Adrenal gland (tissue), 12 donors: ENCODE results near the gene NOM1. TPM values are rescaled to one million over a fixed set of nuclear protein-coding genes. Genes with fewer than 3 reads are reported as not detected.

Experiments
- DNase-seq, 7 donors: peaks; one replicate each; pipeline ENCODE4 v3.0.0-alpha.2; 2019 to 2020
- H3K27ac ChIP-seq, 5 donors: fragments of 200-600 bp; sonication (generic) in 4 of 5; 1 replicate in 3 of 5; 2 replicates in 2 of 5; pipeline versions ENCODE4 v1.5.1 to v1.8.0; 2016 to 2020; ENCODE audit warnings: mild to moderate bottlenecking in 1 of 5
- H3K27me3 ChIP-seq: fragments of 200-600 bp; 2 replicates; pipeline ENCODE4 v1.8.0; 2021
- H3K36me3 ChIP-seq, 2 donors: fragments of 200-600 bp; replicated peaks in 1 of 2; 1 replicate in 1 of 2; 2 replicates in 1 of 2; pipeline versions ENCODE4 v1.5.1 to v1.8.0; 2018 to 2022
- H3K4me1 ChIP-seq, 2 donors: fragments of 200-600 bp; replicated peaks in 1 of 2; 1 replicate in 1 of 2; 2 replicates in 1 of 2; pipeline versions ENCODE4 v1.5.1 to v1.8.0; 2018 to 2021
- H3K4me3 ChIP-seq, 4 donors: fragments of 200-600 bp; sonication (generic) in 3 of 4; one replicate each; pipeline ENCODE4 v1.5.1; 2016 to 2018
- H3K9me3 ChIP-seq, 3 donors: fragments of 200-600 bp; sonication (generic) in 1 of 3; replicated peaks in 1 of 3; 1 replicate in 2 of 3; 2 replicates in 1 of 3; pipeline versions ENCODE4 v1.5.1 to v1.8.0; 2016 to 2021
- POLR2A ChIP-seq, 2 donors: fragments of 450-650 bp; IDR thresholded peaks; one replicate each; pipeline ENCODE4 v1.6.1; 2017; ENCODE audit warnings: antibody characterized with exemption in 2 of 2, mild to moderate bottlenecking in 2 of 2, moderate library complexity in 1 of 2
- WGBS, 4 donors: extraction: QIAGEN DNeasy Blood & Tissue Kit in 2 of 4; methylation state at CpG; one replicate each; pipeline versions ENCODE4 v1.1.5 to v1.1.7; 2013 to 2017; 5-methylcytosine and 5-hydroxymethylcytosine counted together
- intact Hi-C, 2 donors: fragments of 100-400 bp; cut with DNase I; formaldehyde crosslinking; loops; one replicate each; pipeline versions ENCODE4 v1.14.1 to v1.15.0; 2022 to 2023
- polyA plus RNA-seq, 3 donors: library from polyadenylated mRNA; stranded (reverse); fragments of 200-250 nt in 2 of 3; fragments of 350-450 nt in 1 of 3; fragmentation: Illumina TruSeq in 1 of 3; extraction: RNeasy Lipid Tissue Mini Kit (QIAGEN cat#74804) in 1 of 3; gene quantifications; one replicate each; pipeline ENCODE4 v1.2.3, GENCODE V29; 2013 to 2014
- total RNA-seq, 9 donors: library from RNA; depleted of rRNA in 4 of 9; stranded (reverse); fragments of >200 nt in 4 of 9; fragments of 120-200 nt in 1 of 9; fragmentation: NEBNext Ultra II Directional in 1 of 9; extraction: Animal tissue kit (Norgen Biotek cat#: 25700) in 1 of 9; gene quantifications; one replicate each; pipeline versions ENCODE4 v1.1.0 to v1.2.4, GENCODE V29; 2013 to 2023
- TF ChIP-seq, protein P1 (sequence below), 6 experiments: fragments of 450-650 bp in 4 of 6; fragments of 200-600 bp in 2 of 6; sonication (generic) in 1 of 6; IDR thresholded peaks; 1 replicate in 5 of 6; 2 replicates in 1 of 6; pipeline versions ENCODE4 v1.5.1 to v1.8.0; 2016 to 2021; ENCODE audit warnings: antibody characterized with exemption in 6 of 6, mild to moderate bottlenecking in 2 of 6, moderate library complexity in 1 of 6
- donor health status: healthy with polysubstance abuse.
- donor health status: Bipolar disorder and iron deficiency.
- donor health status: DM: yes; HTN: yes; CAD: no.
- donor health status: DM: no; HTN: no; CAD: no.
- donor health status: DM: no; HTN: no; CAD: no.
- donor health status: DM: yes; HTN: yes; CAD: no.

Gene NOM1
- total and polyA plus RNA-seq, 12 donors, result 5.6 to 19.8 (median 14.6) TPM

DNA sequence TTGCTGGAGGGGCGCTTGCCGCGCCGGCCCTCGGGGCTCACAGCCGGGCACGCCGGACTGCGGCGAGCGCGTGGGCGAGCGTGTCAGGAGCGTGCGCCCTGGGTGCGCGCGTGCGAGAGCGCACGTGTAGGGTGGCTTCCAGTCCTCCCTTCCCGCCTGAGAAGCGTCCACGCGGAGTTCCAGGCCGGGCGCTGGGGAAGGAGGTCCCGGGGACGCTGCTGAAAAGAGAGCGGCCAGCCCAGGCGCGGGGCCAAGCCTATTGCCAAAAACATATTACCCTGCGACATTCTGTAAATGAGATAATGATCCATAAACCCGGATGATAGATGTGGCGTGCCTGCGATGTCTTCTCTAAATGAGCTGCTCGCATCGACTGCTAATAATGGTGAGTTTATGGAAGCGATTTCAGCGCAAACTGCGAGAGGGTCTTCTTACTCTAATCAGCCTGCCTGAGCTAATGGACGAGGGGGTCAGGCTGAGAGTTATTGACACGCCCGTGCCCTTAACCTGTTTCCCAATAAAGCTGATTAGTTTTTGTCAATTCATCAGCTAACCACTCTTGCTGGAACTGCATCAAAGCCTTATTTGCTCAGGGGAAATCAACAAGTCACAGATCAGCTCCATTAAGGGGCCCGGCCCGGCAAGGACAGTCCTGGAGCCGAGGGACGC, 69.0 kb downstream of the NOM1 start:
- no peak overlapping the region for H3K4me3 ChIP-seq
- DNase-seq, result no peak
- WGBS, 4 donors, result 3 to 8% (median 3%) methylated on average over 10 to 49 of the region's 49 CpGs
- H3K36me3 ChIP-seq, result no peaks in the 10 kb centered on the region
- H3K27ac ChIP-seq, result no peak overlapping the region
- intact Hi-C loops, result no loop called here
- TF ChIP-seq, protein P1, sequence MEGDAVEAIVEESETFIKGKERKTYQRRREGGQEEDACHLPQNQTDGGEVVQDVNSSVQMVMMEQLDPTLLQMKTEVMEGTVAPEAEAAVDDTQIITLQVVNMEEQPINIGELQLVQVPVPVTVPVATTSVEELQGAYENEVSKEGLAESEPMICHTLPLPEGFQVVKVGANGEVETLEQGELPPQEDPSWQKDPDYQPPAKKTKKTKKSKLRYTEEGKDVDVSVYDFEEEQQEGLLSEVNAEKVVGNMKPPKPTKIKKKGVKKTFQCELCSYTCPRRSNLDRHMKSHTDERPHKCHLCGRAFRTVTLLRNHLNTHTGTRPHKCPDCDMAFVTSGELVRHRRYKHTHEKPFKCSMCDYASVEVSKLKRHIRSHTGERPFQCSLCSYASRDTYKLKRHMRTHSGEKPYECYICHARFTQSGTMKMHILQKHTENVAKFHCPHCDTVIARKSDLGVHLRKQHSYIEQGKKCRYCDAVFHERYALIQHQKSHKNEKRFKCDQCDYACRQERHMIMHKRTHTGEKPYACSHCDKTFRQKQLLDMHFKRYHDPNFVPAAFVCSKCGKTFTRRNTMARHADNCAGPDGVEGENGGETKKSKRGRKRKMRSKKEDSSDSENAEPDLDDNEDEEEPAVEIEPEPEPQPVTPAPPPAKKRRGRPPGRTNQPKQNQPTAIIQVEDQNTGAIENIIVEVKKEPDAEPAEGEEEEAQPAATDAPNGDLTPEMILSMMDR (IDR thresholded peaks at IDR 0.05), result no peak
- no peak for TF ChIP-seq POLR2A (IDR thresholded peaks at IDR 0.05)
- peaks cover 6 to 11% of the 10 kb centered on the region in 2 donors for H3K4me1 ChIP-seq
- H3K27me3 ChIP-seq, result peaks cover 96% of the 10 kb centered on the region
- H3K9me3 ChIP-seq, result no peaks in the 10 kb centered on the region

DNA sequence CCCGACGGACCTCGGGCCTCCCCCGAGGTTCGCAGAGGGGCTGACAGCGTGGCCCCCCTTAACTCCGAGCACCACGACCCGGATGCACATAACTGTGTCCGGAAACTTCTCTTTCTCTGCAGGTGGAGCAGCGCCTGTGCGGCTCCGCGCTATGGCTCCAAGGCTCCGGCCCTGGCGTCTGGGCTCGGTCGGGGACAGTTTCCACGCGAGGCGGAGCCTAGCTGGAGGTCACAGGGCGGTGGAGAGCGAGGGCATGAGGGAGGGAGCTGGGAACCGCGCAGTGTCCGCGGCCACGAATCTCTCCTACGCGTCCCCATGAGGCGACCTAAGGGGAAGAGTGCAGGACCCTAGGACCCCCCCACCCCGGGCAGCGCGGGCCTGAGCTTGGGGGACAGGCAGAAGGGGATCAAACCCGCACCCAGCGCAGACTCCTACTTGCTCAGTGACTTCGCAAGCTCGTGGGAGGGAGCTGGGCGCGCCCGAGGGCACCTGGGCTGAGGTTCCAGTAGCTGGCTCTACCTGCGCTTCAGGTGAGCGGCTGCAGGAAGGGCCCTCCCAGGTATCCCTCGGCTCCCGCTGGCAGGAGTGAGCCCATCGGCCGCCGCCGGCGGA, 69.6 kb downstream of the NOM1 start:
- Histone ChIP-seq H3K27ac (no peak overlapping the region), H3K9me3 (no peaks in the 10 kb centered on the region), H3K36me3 (no peaks in the 10 kb centered on the region), H3K4me1 (peaks cover 6 to 11% of the 10 kb centered on the region in 2 donors), H3K4me3 (no peak overlapping the region), H3K27me3 (peaks cover 94% of the 10 kb centered on the region)
- no peak for DNase-seq
- intact Hi-C loops, result no loop called here
- no peak for TF ChIP-seq POLR2A (IDR thresholded peaks at IDR 0.05)
- TF ChIP-seq, protein P1 (IDR thresholded peaks at IDR 0.05), result no peak
- WGBS, 4 donors, result 1 to 3% (median 2%) methylated on average over 10 to 50 of the region's 50 CpGs

- no peak for DNase-seq
- H3K4me3 ChIP-seq, result no peak overlapping the region
- 13 to 17% (median 15%) methylated on average over 23 to 25 of the region's 25 CpGs for WGBS, 4 donors
- H3K27me3 ChIP-seq, result peaks cover 96% of the 10 kb centered on the region
- H3K27ac ChIP-seq, result no peak overlapping the region
- H3K9me3 ChIP-seq, result no peaks in the 10 kb centered on the region
- TF ChIP-seq, protein P1 (IDR thresholded peaks at IDR 0.05), result no peak
- TF ChIP-seq POLR2A (IDR thresholded peaks at IDR 0.05), result no peak
- intact Hi-C loops, result no loop called here
- H3K4me1 ChIP-seq, result peaks cover 6 to 11% of the 10 kb centered on the region in 2 donors
- H3K36me3 ChIP-seq, result no peaks in the 10 kb centered on the region
These were observed 70.4 kb downstream of the NOM1 start for GRCh38 chr7:157019718-157020451.

DNA sequence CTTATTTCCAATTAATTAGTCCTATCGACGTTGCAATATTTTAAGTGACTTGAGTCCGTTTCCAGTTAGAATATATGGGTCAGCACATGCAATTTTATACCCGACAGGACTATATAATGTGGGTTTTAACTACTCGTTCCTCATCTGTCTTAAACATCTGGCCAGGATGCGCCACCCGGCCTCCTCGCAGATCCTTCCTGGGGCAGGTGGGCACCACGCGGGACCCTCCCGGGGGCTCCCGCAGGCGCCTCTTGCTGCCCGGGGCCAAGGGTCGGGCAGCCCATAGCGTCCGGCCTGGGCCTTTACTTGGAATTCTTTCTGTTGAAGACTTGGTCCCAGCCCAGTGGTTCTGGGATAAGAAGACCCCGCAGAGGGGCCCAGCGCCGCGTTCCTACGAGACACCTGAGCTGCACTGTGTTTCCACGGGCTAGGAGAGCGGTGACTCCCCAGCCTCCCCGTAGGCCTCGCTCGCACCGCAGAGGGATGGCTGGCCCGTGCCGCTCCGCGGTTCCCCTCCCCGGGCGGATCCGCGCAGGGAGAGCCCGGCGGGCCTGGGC, 71.1 kb downstream of the NOM1 start:
- WGBS, 4 donors, result 7 to 20% (median 9%) methylated on average over 8 to 38 of the region's 38 CpGs
- TF ChIP-seq, protein P1 (IDR thresholded peaks at IDR 0.05), result no peak
- no peak for TF ChIP-seq POLR2A (IDR thresholded peaks at IDR 0.05)
- no peak for DNase-seq
- Histone ChIP-seq H3K27ac (no peak overlapping the region), H3K4me1 (peaks cover 6 to 11% of the 10 kb centered on the region in 2 donors), H3K4me3 (no peak overlapping the region), H3K27me3 (peaks cover 94% of the 10 kb centered on the region), H3K36me3 (no peaks in the 10 kb centered on the region), H3K9me3 (no peaks in the 10 kb centered on the region)
- intact Hi-C loops, result no loop called here
